ENCODE results near the gene PELI3. TPM values are rescaled to one million over a fixed set of nuclear protein-coding genes. Genes with fewer than 3 reads are reported as not detected.

The PELI3 gene
- polyA plus RNA-seq, 3 donors: 11.3 to 13.2 (median 12.6) TPM

DNA sequence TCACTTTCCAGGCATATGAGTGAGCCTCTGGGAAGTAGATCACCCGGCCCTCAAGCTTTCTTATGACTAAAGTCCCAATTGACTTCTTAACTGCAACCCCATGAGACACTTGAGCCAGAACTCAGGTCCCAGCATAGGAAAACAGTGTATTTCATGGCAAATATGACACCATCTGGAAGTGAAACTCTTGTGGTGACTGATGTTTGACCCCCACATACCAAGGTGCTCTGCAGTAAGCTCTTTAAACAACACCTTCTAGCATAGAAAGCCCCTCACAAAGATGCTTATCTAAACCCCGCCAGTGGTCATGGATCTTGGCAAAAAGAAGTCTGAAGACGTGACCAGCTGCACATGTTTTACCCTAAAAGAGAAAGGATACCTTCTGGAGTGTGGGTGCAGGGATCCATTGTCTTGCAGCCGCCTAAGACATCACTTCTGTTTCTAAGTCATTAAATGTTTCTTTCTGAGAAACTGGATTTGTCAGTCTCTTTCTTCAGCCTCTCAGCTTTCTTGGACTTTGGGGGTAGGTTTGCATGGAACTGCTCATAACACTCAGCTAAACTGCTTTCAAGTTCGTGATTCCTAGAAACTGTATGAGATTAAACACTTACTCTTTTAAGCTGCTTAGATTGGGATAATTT is 7.4 kb upstream of the PELI3 start:
- H3K27ac Mint-ChIP-seq: peak overlapping the region in 6 of 7 donors; percentile 14 to 64 (median 24)
- H3K27ac ChIP-seq (ENCODE audit: low read depth in 1 of 2, low read length in 2 of 2): peak overlapping the region in 1 of 2 donors; percentile 20
- no peak overlapping the region for H3K9ac ChIP-seq (ENCODE audit: insufficient read depth, low read length, poor library complexity, severe bottlenecking)
- 76% methylated on average over 3 of the region's 5 CpGs for WGBS (ENCODE audit: insufficient coverage)
- no peak overlapping the region for H2AFZ ChIP-seq (ENCODE audit: insufficient read depth, low read depth, low read length, poor library complexity, severe bottlenecking)
- intact Hi-C loops (cut with micrococcal nuclease): no loop called here
- no peaks in the 10 kb centered on the region for H3K79me2 ChIP-seq (ENCODE audit: insufficient read depth, low read length)
- peak in 1 of 3 donors; percentile 27 for DNase-seq
- H3K4me1 ChIP-seq (ENCODE audit: control insufficient read depth in 1 of 2, insufficient read depth in 2 of 2, low read length in 2 of 2): peaks cover 35 to 39% of the 10 kb centered on the region in 2 donors
- no peaks in the 10 kb centered on the region for H4K20me1 ChIP-seq (ENCODE audit: insufficient read depth, low read length)
- H3K4me2 ChIP-seq (replicated peaks; ENCODE audit: extremely low read depth, low read length, poor library complexity, severe bottlenecking): peak overlapping the region; percentile 11
- H3K4me3 ChIP-seq (replicated peaks in 1 of 3; ENCODE audit: low read depth in 2 of 3, low read length in 3 of 3): no peak overlapping the region
- no peaks in the 10 kb centered on the region for H3K36me3 ChIP-seq (replicated peaks in 1 of 2; ENCODE audit: control insufficient read depth in 1 of 2, insufficient read depth in 2 of 2, low read length in 2 of 2)
- H3K9me3 Mint-ChIP-seq: peaks cover 0 to 10% (median 3%) of the 10 kb centered on the region in 7 donors
- H3K36me3 Mint-ChIP-seq: no peaks in the 10 kb centered on the region
- TF ChIP-seq, protein P1, sequence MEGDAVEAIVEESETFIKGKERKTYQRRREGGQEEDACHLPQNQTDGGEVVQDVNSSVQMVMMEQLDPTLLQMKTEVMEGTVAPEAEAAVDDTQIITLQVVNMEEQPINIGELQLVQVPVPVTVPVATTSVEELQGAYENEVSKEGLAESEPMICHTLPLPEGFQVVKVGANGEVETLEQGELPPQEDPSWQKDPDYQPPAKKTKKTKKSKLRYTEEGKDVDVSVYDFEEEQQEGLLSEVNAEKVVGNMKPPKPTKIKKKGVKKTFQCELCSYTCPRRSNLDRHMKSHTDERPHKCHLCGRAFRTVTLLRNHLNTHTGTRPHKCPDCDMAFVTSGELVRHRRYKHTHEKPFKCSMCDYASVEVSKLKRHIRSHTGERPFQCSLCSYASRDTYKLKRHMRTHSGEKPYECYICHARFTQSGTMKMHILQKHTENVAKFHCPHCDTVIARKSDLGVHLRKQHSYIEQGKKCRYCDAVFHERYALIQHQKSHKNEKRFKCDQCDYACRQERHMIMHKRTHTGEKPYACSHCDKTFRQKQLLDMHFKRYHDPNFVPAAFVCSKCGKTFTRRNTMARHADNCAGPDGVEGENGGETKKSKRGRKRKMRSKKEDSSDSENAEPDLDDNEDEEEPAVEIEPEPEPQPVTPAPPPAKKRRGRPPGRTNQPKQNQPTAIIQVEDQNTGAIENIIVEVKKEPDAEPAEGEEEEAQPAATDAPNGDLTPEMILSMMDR (IDR thresholded peaks at IDR 0.05): no peak
- peaks cover 2 to 16% (median 6%) of the 10 kb centered on the region in 3 donors for H3K27me3 Mint-ChIP-seq (ENCODE audit: low read depth in 3 of 3)
- H3K4me3 Mint-ChIP-seq: no peak overlapping the region
- H3K9me3 ChIP-seq (replicated peaks in 1 of 2; ENCODE audit: control insufficient read depth in 1 of 2, insufficient read depth in 1 of 2, low read length in 2 of 2): peaks cover 0 to 4% of the 10 kb centered on the region in 2 donors
- H3K27me3 ChIP-seq (ENCODE audit: control insufficient read depth in 2 of 2, insufficient read depth in 2 of 2, low read length in 2 of 2): peaks cover 0 to 7% of the 10 kb centered on the region in 2 donors
- peaks cover 38% of the 10 kb centered on the region for H3K4me1 Mint-ChIP-seq

DNA sequence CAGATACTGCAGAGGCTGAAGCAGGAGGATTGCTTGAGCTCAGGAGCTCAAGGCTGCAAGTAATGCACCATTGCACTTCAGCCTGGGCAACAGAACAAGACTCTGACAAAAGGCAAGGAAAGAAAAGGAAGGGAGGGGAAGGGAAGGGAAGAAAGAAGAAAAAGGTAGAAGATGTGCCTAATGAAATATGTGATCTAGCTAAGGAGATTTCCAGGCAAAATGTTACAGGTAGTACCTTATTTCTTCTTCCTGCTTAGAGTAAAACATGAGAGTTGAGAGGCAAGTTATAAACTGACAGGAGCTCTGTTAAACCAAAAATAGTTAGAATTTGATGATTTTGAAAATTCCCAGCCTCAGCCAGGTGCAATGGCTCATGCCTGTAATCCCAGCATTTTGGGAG is 4.7 kb upstream of the PELI3 start:
- TF ChIP-seq, protein P1 (IDR thresholded peaks at IDR 0.05): no peak
- no peaks in the 10 kb centered on the region for H3K36me3 ChIP-seq (replicated peaks in 1 of 2; ENCODE audit: control insufficient read depth in 1 of 2, insufficient read depth in 2 of 2, low read length in 2 of 2)
- peaks cover 42 to 52% of the 10 kb centered on the region in 2 donors for H3K4me1 ChIP-seq (ENCODE audit: control insufficient read depth in 1 of 2, insufficient read depth in 2 of 2, low read length in 2 of 2)
- no peak overlapping the region for H3K4me3 ChIP-seq (replicated peaks in 1 of 3; ENCODE audit: low read depth in 2 of 3, low read length in 3 of 3)
- Mint-ChIP-seq H3K9me3 (peaks cover 0 to 10% (median 3%) of the 10 kb centered on the region in 7 donors), H3K36me3 (no peaks in the 10 kb centered on the region), H3K27me3 (ENCODE audit: low read depth in 3 of 3) (peaks cover 0 to 8% (median 2%) of the 10 kb centered on the region in 3 donors), H3K27ac (no peak overlapping the region), H3K4me3 (no peak overlapping the region), H3K4me1 (peaks cover 47% of the 10 kb centered on the region)
- no peak overlapping the region for H3K27ac ChIP-seq (ENCODE audit: low read depth in 1 of 2, low read length in 2 of 2)
- no peaks in the 10 kb centered on the region for H4K20me1 ChIP-seq (ENCODE audit: insufficient read depth, low read length)
- H3K27me3 ChIP-seq (ENCODE audit: control insufficient read depth in 2 of 2, insufficient read depth in 2 of 2, low read length in 2 of 2): no peaks in the 10 kb centered on the region
- H3K79me2 ChIP-seq (ENCODE audit: insufficient read depth, low read length): no peaks in the 10 kb centered on the region
- H3K9ac ChIP-seq (ENCODE audit: insufficient read depth, low read length, poor library complexity, severe bottlenecking): no peak overlapping the region
- H3K4me2 ChIP-seq (replicated peaks; ENCODE audit: extremely low read depth, low read length, poor library complexity, severe bottlenecking): no peak overlapping the region
- no peak overlapping the region for H2AFZ ChIP-seq (ENCODE audit: insufficient read depth, low read depth, low read length, poor library complexity, severe bottlenecking)
- H3K9me3 ChIP-seq (replicated peaks in 1 of 2; ENCODE audit: control insufficient read depth in 1 of 2, insufficient read depth in 1 of 2, low read length in 2 of 2): peaks cover 0 to 4% of the 10 kb centered on the region in 2 donors
- intact Hi-C loops (cut with micrococcal nuclease): no loop called here
- DNase-seq: no peak
